ENCODE results near the gene STAT3.
"Not testable (repeated sequence)": the region's sequence is repeated elsewhere in the genome, so short reads cannot be mapped to it uniquely, and the experiment has no call there.

Gene STAT3

GRCh38 chr17:42312285-42313130, 75.7 kb downstream of the STAT3 start:
- no peak for DNase-seq

- no peak for DNase-seq
Measured at GRCh38 chr17:42312035-42312284, 76.3 kb downstream of the STAT3 start.

- DNase-seq, result no peak
Measured at GRCh38 chr17:42311240-42312034, 76.8 kb downstream of the STAT3 start.

GRCh38 chr17:42310787-42311215, 77.4 kb downstream of the STAT3 start:
- DNase-seq, result no peak

- DNase-seq, result no peak
Measured at GRCh38 chr17:42309986-42310786, 78.1 kb downstream of the STAT3 start.

GRCh38 chr17:42309142-42309541, 79.1 kb downstream of the STAT3 start:
- DNase-seq, result no peak

- no peak for DNase-seq
Measured at GRCh38 chr17:42308446-42308845, 79.8 kb downstream of the STAT3 start.

- DNase-seq, result no peak
Measured at GRCh38 chr17:42307362-42307927, 80.8 kb downstream of the STAT3 start.

GRCh38 chr17:42306385-42306667, 81.9 kb downstream of the STAT3 start:
- no peak for DNase-seq

GRCh38 chr17:42305543-42306384, 82.5 kb downstream of the STAT3 start:
- no peak for DNase-seq

GRCh38 chr17:42305031-42305330, 83.3 kb downstream of the STAT3 start:
- DNase-seq, result not testable (repeated sequence)

GRCh38 chr17:42304187-42305030, 83.8 kb downstream of the STAT3 start:
- no peak for DNase-seq

GRCh38 chr17:42303694-42304093, 84.5 kb downstream of the STAT3 start:
- no peak for DNase-seq

- DNase-seq, result no peak
Measured at GRCh38 chr17:42301022-42301421, 87.2 kb downstream of the STAT3 start.

GRCh38 chr17:42299913-42300312, 88.3 kb downstream of the STAT3 start:
- DNase-seq, result not testable (repeated sequence)

GRCh38 chr17:42299361-42299760, 88.9 kb downstream of the STAT3 start:
- not testable (repeated sequence) for DNase-seq

- not testable (repeated sequence) for DNase-seq
Measured at GRCh38 chr17:42297775-42298174, 90.5 kb downstream of the STAT3 start.

GRCh38 chr17:42296012-42296411, 92.2 kb downstream of the STAT3 start:
- DNase-seq, result no peak

GRCh38 chr17:42294469-42295398, 93.5 kb downstream of the STAT3 start:
- DNase-seq, result no peak

- DNase-seq, result no peak
Measured at GRCh38 chr17:42291129-42291528, 97.1 kb downstream of the STAT3 start.
